Measurements from ENCODE around the gene SLC35E4. TPM values are rescaled to one million over a fixed set of nuclear protein-coding genes. Genes with fewer than 3 reads are reported as not detected.
A peak's percentile ranks its signal among the peaks of the same experiment; 100 is the strongest.
"Not testable (repeated sequence)": the region's sequence is repeated elsewhere in the genome, so short reads cannot be mapped to it uniquely, and the experiment has no call there.

SLC35E4 gene
- total and polyA plus RNA-seq, 4 donors: 5.1 to 8.3 (median 6.1) TPM

GRCh38 chr22:30679895-30680690 lies 44.5 kb downstream of the SLC35E4 start:
- H3K36me3 ChIP-seq (ENCODE audit: control insufficient read depth, insufficient read depth, low read length); H3K9me3 ChIP-seq (ENCODE audit: control insufficient read depth, insufficient read depth, low read length); DNase-seq (ENCODE audit: low read depth in 4 of 6, low spot score in 6 of 6); H3K27me3 ChIP-seq (ENCODE audit: control insufficient read depth, insufficient read depth, low read length); H3K27ac ChIP-seq (ENCODE audit: low read depth, low read length); H3K4me3 ChIP-seq (ENCODE audit: low read depth, low read length): not testable (repeated sequence)
- peaks cover 17% of the 10 kb centered on the region for H3K4me1 ChIP-seq (ENCODE audit: control insufficient read depth, insufficient read depth, low read length)
- 75% methylated on average over 4 of the region's 12 CpGs for WGBS (ENCODE audit: insufficient coverage)

- peak in 1 of 6 donors; percentile 77 for DNase-seq (ENCODE audit: low read depth in 4 of 6, low spot score in 6 of 6)
- Histone ChIP-seq H3K27ac (ENCODE audit: low read depth, low read length) (no peak overlapping the region), H3K36me3 (ENCODE audit: control insufficient read depth, insufficient read depth, low read length) (no peaks in the 10 kb centered on the region), H3K9me3 (ENCODE audit: control insufficient read depth, insufficient read depth, low read length) (no peaks in the 10 kb centered on the region), H3K27me3 (ENCODE audit: control insufficient read depth, insufficient read depth, low read length) (no peaks in the 10 kb centered on the region), H3K4me3 (ENCODE audit: low read depth, low read length) (no peak overlapping the region), H3K4me1 (ENCODE audit: control insufficient read depth, insufficient read depth, low read length) (peaks cover 14% of the 10 kb centered on the region)
- whole genome bisulfite sequencing (ENCODE audit: insufficient coverage): no CpG with 5 or more reads among the region's 1 CpG
Measured at GRCh38 chr22:30680991-30681770, 45.6 kb downstream of the SLC35E4 start.

GRCh38 chr22:30681831-30682230 lies 46.2 kb downstream of the SLC35E4 start:
- no peaks in the 10 kb centered on the region for H3K9me3 ChIP-seq (ENCODE audit: control insufficient read depth, insufficient read depth, low read length)
- 54% methylated on average over 2 of the region's 2 CpGs for WGBS (ENCODE audit: insufficient coverage)
- no peaks in the 10 kb centered on the region for H3K36me3 ChIP-seq (ENCODE audit: control insufficient read depth, insufficient read depth, low read length)
- no peaks in the 10 kb centered on the region for H3K27me3 ChIP-seq (ENCODE audit: control insufficient read depth, insufficient read depth, low read length)
- peak in 1 of 6 donors; percentile 81 for DNase-seq (ENCODE audit: low read depth in 4 of 6, low spot score in 6 of 6)
- peaks cover 14% of the 10 kb centered on the region for H3K4me1 ChIP-seq (ENCODE audit: control insufficient read depth, insufficient read depth, low read length)
- no peak overlapping the region for H3K4me3 ChIP-seq (ENCODE audit: low read depth, low read length)
- H3K27ac ChIP-seq (ENCODE audit: low read depth, low read length): no peak overlapping the region

- 80% methylated on average over 2 of the region's 7 CpGs for WGBS (ENCODE audit: insufficient coverage)
- H3K27ac ChIP-seq (ENCODE audit: low read depth, low read length): no peak overlapping the region
Measured at GRCh38 chr22:30685178-30685577, 49.6 kb downstream of the SLC35E4 start.

GRCh38 chr22:30687358-30687757 lies 51.8 kb downstream of the SLC35E4 start:
- H3K4me3 ChIP-seq (ENCODE audit: low read depth, low read length): no peak overlapping the region
- DNase-seq (ENCODE audit: low read depth in 4 of 6, low spot score in 6 of 6): no peak
- 93% methylated on average over 2 of the region's 4 CpGs for WGBS (ENCODE audit: insufficient coverage)

More at GRCh38 chr22:30685178-30685577, 49.6 kb downstream of the SLC35E4 start:
- H3K9me3 ChIP-seq (ENCODE audit: control insufficient read depth, insufficient read depth, low read length): no peaks in the 10 kb centered on the region
- H3K4me3 ChIP-seq (ENCODE audit: low read depth, low read length): no peak overlapping the region
- H3K27me3 ChIP-seq (ENCODE audit: control insufficient read depth, insufficient read depth, low read length): no peaks in the 10 kb centered on the region
- peaks cover 7% of the 10 kb centered on the region for H3K4me1 ChIP-seq (ENCODE audit: control insufficient read depth, insufficient read depth, low read length)
- DNase-seq (ENCODE audit: low read depth in 4 of 6, low spot score in 6 of 6): no peak
- no peaks in the 10 kb centered on the region for H3K36me3 ChIP-seq (ENCODE audit: control insufficient read depth, insufficient read depth, low read length)

GRCh38 chr22:30689622-30690021 lies 54.0 kb downstream of the SLC35E4 start:
- no CpG with 5 or more reads among the region's 1 CpG for WGBS (ENCODE audit: insufficient coverage)
- Histone ChIP-seq H3K27ac (ENCODE audit: low read depth, low read length) (no peak overlapping the region), H3K9me3 (ENCODE audit: control insufficient read depth, insufficient read depth, low read length) (no peaks in the 10 kb centered on the region), H3K36me3 (ENCODE audit: control insufficient read depth, insufficient read depth, low read length) (no peaks in the 10 kb centered on the region), H3K27me3 (ENCODE audit: control insufficient read depth, insufficient read depth, low read length) (no peaks in the 10 kb centered on the region), H3K4me3 (ENCODE audit: low read depth, low read length) (no peak overlapping the region), H3K4me1 (ENCODE audit: control insufficient read depth, insufficient read depth, low read length) (peaks cover 8% of the 10 kb centered on the region)
- DNase-seq (ENCODE audit: low read depth in 4 of 6, low spot score in 6 of 6): no peak

More at GRCh38 chr22:30687358-30687757, 51.8 kb downstream of the SLC35E4 start:
- Histone ChIP-seq H3K27ac (ENCODE audit: low read depth, low read length) (no peak overlapping the region), H3K9me3 (ENCODE audit: control insufficient read depth, insufficient read depth, low read length) (no peaks in the 10 kb centered on the region), H3K36me3 (ENCODE audit: control insufficient read depth, insufficient read depth, low read length) (no peaks in the 10 kb centered on the region), H3K27me3 (ENCODE audit: control insufficient read depth, insufficient read depth, low read length) (no peaks in the 10 kb centered on the region), H3K4me1 (ENCODE audit: control insufficient read depth, insufficient read depth, low read length) (no peaks in the 10 kb centered on the region)

- no peaks in the 10 kb centered on the region for H3K9me3 ChIP-seq (ENCODE audit: control insufficient read depth, insufficient read depth, low read length)
- no CpG with 5 or more reads among the region's 1 CpG for WGBS (ENCODE audit: insufficient coverage)
- H3K36me3 ChIP-seq (ENCODE audit: control insufficient read depth, insufficient read depth, low read length): no peaks in the 10 kb centered on the region
- H3K27me3 ChIP-seq (ENCODE audit: control insufficient read depth, insufficient read depth, low read length): no peaks in the 10 kb centered on the region
- peaks cover 21% of the 10 kb centered on the region for H3K4me1 ChIP-seq (ENCODE audit: control insufficient read depth, insufficient read depth, low read length)
- H3K27ac ChIP-seq (ENCODE audit: low read depth, low read length): no peak overlapping the region
- no peak overlapping the region for H3K4me3 ChIP-seq (ENCODE audit: low read depth, low read length)
- DNase-seq (ENCODE audit: low read depth in 4 of 6, low spot score in 6 of 6): no peak
Measured at GRCh38 chr22:30691204-30691603, 55.6 kb downstream of the SLC35E4 start.

GRCh38 chr22:30694171-30694639 lies 58.6 kb downstream of the SLC35E4 start:
- DNase-seq (ENCODE audit: low read depth in 4 of 6, low spot score in 6 of 6): peak in 3 of 6 donors; percentile 55 to 89 (median 85)
- WGBS (ENCODE audit: insufficient coverage): under 1% methylated on average over 34 of the region's 38 CpGs
- Histone ChIP-seq H3K36me3 (ENCODE audit: control insufficient read depth, insufficient read depth, low read length) (no peaks in the 10 kb centered on the region), H3K27ac (ENCODE audit: low read depth, low read length) (peak overlapping the region; percentile 41), H3K4me1 (ENCODE audit: control insufficient read depth, insufficient read depth, low read length) (peaks cover 32% of the 10 kb centered on the region), H3K27me3 (ENCODE audit: control insufficient read depth, insufficient read depth, low read length) (no peaks in the 10 kb centered on the region), H3K4me3 (ENCODE audit: low read depth, low read length) (peak overlapping the region; percentile 76), H3K9me3 (ENCODE audit: control insufficient read depth, insufficient read depth, low read length) (no peaks in the 10 kb centered on the region)

GRCh38 chr22:30694640-30695350 lies 59.2 kb downstream of the SLC35E4 start, which contains the start of gene OSBP2:
TSS of gene OSBP2 (plus strand) at chr22:30694874. CDS start at chr22:30694910, 36 bp downstream.
- Histone ChIP-seq H3K36me3 (ENCODE audit: control insufficient read depth, insufficient read depth, low read length) (no peaks in the 10 kb centered on the region), H3K4me3 (ENCODE audit: low read depth, low read length) (peak within 1 kb of the TSS; percentile 76), H3K27me3 (ENCODE audit: control insufficient read depth, insufficient read depth, low read length) (no peaks in the 10 kb centered on the region), H3K27ac (ENCODE audit: low read depth, low read length) (peak within 1 kb of the TSS; percentile 41), H3K4me1 (ENCODE audit: control insufficient read depth, insufficient read depth, low read length) (peaks cover 32% of the 10 kb centered on the region), H3K9me3 (ENCODE audit: control insufficient read depth, insufficient read depth, low read length) (no peaks in the 10 kb centered on the region)
- DNase-seq (ENCODE audit: low read depth in 4 of 6, low spot score in 6 of 6): peak in 3 of 6 donors; percentile 42 to 80 (median 79)
- under 1% methylated on average over 88 of the region's 88 CpGs for WGBS (ENCODE audit: insufficient coverage)

Data from spinal cord (tissue), 10 donors.